ENCODE data around the gene GRHL3. TPM values are rescaled to one million over a fixed set of nuclear protein-coding genes. Genes with fewer than 3 reads are reported as not detected.
A peak's percentile ranks its signal among the peaks of the same experiment; 100 is the strongest.

The GRHL3 gene
- total RNA-seq, 1 donor from 2014 or later = 6.9 TPM

GRCh38 chr1:24319962-24320361 lies 805 bp downstream of the GRHL3 start:
- Mint-ChIP-seq H3K36me3 (ENCODE audit: low read depth, unreplicated experiment) (no peaks in the 10 kb centered on the region), H3K9me3 (ENCODE audit: unreplicated experiment) (peaks cover 1% of the 10 kb centered on the region), H3K4me1 (ENCODE audit: low read depth, unreplicated experiment) (peaks cover 39% of the 10 kb centered on the region), H3K4me3 (ENCODE audit: unreplicated experiment) (peak overlapping the region; percentile 81), H3K27me3 (ENCODE audit: low read depth, unreplicated experiment) (peaks cover 19% of the 10 kb centered on the region), H3K27ac (ENCODE audit: unreplicated experiment) (peak overlapping the region; percentile 88)
- Histone ChIP-seq H3K4me3 (ENCODE audit: insufficient read depth, low read depth, low read length) (peak overlapping the region; percentile 15), H2AFZ (ENCODE audit: low read depth, low read length) (no peak overlapping the region), H3K27ac (ENCODE audit: low read depth, low read length) (no peak overlapping the region), H3K79me2 (ENCODE audit: insufficient read depth, low read length) (no peaks in the 10 kb centered on the region), H3K4me1 (ENCODE audit: insufficient read depth, low read length) (peaks cover 23% of the 10 kb centered on the region), H4K20me1 (ENCODE audit: insufficient read depth, low read length) (no peaks in the 10 kb centered on the region), H3K27me3 (ENCODE audit: insufficient read depth, low read length) (peaks cover 54% of the 10 kb centered on the region), H3K36me3 (ENCODE audit: insufficient read depth, low read length) (no peaks in the 10 kb centered on the region), H3K9me3 (ENCODE audit: insufficient read depth, low read depth, low read length) (no peaks in the 10 kb centered on the region), H3K9ac (ENCODE audit: low read length) (no peak overlapping the region), H3K4me2 (ENCODE audit: low read length) (peak overlapping the region; percentile 76)
- no peak for DNase-seq (ENCODE audit: low read depth)
- no peak for FAIRE-seq
- TF ChIP-seq EZH2 (IDR thresholded peaks at IDR 0.05; ENCODE audit: insufficient read depth, low read length) = no peak
- no peak for TF ChIP-seq CTCF (IDR thresholded peaks at IDR 0.05; ENCODE audit: insufficient read depth, low read depth, low read length)

- no peak for TF ChIP-seq EZH2 (IDR thresholded peaks at IDR 0.05; ENCODE audit: insufficient read depth, low read length)
- TF ChIP-seq CTCF (IDR thresholded peaks at IDR 0.05; ENCODE audit: insufficient read depth, low read depth, low read length) = no peak
- Histone ChIP-seq H3K4me2 (ENCODE audit: low read length) (peak overlapping the region; percentile 73), H2AFZ (ENCODE audit: low read depth, low read length) (peak overlapping the region; percentile 73), H3K36me3 (ENCODE audit: insufficient read depth, low read length) (no peaks in the 10 kb centered on the region), H3K9me3 (ENCODE audit: insufficient read depth, low read depth, low read length) (no peaks in the 10 kb centered on the region), H3K79me2 (ENCODE audit: insufficient read depth, low read length) (no peaks in the 10 kb centered on the region), H4K20me1 (ENCODE audit: insufficient read depth, low read length) (no peaks in the 10 kb centered on the region), H3K4me1 (ENCODE audit: insufficient read depth, low read length) (peaks cover 23% of the 10 kb centered on the region), H3K9ac (ENCODE audit: low read length) (no peak overlapping the region), H3K4me3 (ENCODE audit: insufficient read depth, low read depth, low read length) (no peak overlapping the region), H3K27me3 (ENCODE audit: insufficient read depth, low read length) (peaks cover 50% of the 10 kb centered on the region), H3K27ac (ENCODE audit: low read depth, low read length) (no peak overlapping the region)
- DNase-seq (ENCODE audit: low read depth) (no peak), FAIRE-seq (no peak)
- peaks cover 28% of the 10 kb centered on the region for H3K27me3 Mint-ChIP-seq (ENCODE audit: low read depth, unreplicated experiment)
- peaks cover 39% of the 10 kb centered on the region for H3K4me1 Mint-ChIP-seq (ENCODE audit: low read depth, unreplicated experiment)
- no peaks in the 10 kb centered on the region for H3K36me3 Mint-ChIP-seq (ENCODE audit: low read depth, unreplicated experiment)
- peaks cover 1% of the 10 kb centered on the region for H3K9me3 Mint-ChIP-seq (ENCODE audit: unreplicated experiment)
- H3K4me3 Mint-ChIP-seq (ENCODE audit: unreplicated experiment) = peak overlapping the region; percentile 81
- peak overlapping the region; percentile 63 for H3K27ac Mint-ChIP-seq (ENCODE audit: unreplicated experiment)
These were observed 2.0 kb downstream of the GRHL3 start for GRCh38 chr1:24321126-24321525.

GRCh38 chr1:24321697-24322469 lies 2.7 kb downstream of the GRHL3 start:
- DNase-seq (ENCODE audit: low read depth) (peak; percentile 87), FAIRE-seq (no peak)
- H3K4me3 Mint-ChIP-seq (ENCODE audit: unreplicated experiment) = peak overlapping the region; percentile 77
- peaks cover 51% of the 10 kb centered on the region for H3K27me3 ChIP-seq (ENCODE audit: insufficient read depth, low read length)
- peak overlapping the region; percentile 73 for H3K4me2 ChIP-seq (ENCODE audit: low read length)
- peak overlapping the region; percentile 58 for H3K9ac ChIP-seq (ENCODE audit: low read length)
- peaks cover 34% of the 10 kb centered on the region for H3K27me3 Mint-ChIP-seq (ENCODE audit: low read depth, unreplicated experiment)
- peaks cover 39% of the 10 kb centered on the region for H3K4me1 Mint-ChIP-seq (ENCODE audit: low read depth, unreplicated experiment)
- no peak overlapping the region for H3K27ac ChIP-seq (ENCODE audit: low read depth, low read length)
- TF ChIP-seq CTCF (IDR thresholded peaks at IDR 0.05; ENCODE audit: insufficient read depth, low read depth, low read length) = no peak
- TF ChIP-seq EZH2 (IDR thresholded peaks at IDR 0.05; ENCODE audit: insufficient read depth, low read length) = no peak
- H3K9me3 Mint-ChIP-seq (ENCODE audit: unreplicated experiment) = peaks cover 1% of the 10 kb centered on the region
- H2AFZ ChIP-seq (ENCODE audit: low read depth, low read length) = peak overlapping the region; percentile 73
- peak overlapping the region; percentile 62 for H3K27ac Mint-ChIP-seq (ENCODE audit: unreplicated experiment)
- H3K79me2 ChIP-seq (ENCODE audit: insufficient read depth, low read length) = no peaks in the 10 kb centered on the region
- no peaks in the 10 kb centered on the region for H3K36me3 ChIP-seq (ENCODE audit: insufficient read depth, low read length)
- H4K20me1 ChIP-seq (ENCODE audit: insufficient read depth, low read length) = no peaks in the 10 kb centered on the region
- H3K9me3 ChIP-seq (ENCODE audit: insufficient read depth, low read depth, low read length) = no peaks in the 10 kb centered on the region
- peak overlapping the region; percentile 52 for H3K4me3 ChIP-seq (ENCODE audit: insufficient read depth, low read depth, low read length)
- H3K4me1 ChIP-seq (ENCODE audit: insufficient read depth, low read length) = peaks cover 23% of the 10 kb centered on the region
- no peaks in the 10 kb centered on the region for H3K36me3 Mint-ChIP-seq (ENCODE audit: low read depth, unreplicated experiment)
